Measurements from ENCODE around the gene FSTL4. TPM values are rescaled to one million over a fixed set of nuclear protein-coding genes. Genes with fewer than 3 reads are reported as not detected.

FSTL4 gene
- total and polyA plus RNA-seq, 2 of the 13 experiments (the other 11 are each of a cell fraction or from before 2014, with no cell fraction given) = 2.1 to 3.0 TPM

- Histone ChIP-seq H3K4me1 (ENCODE audit: insufficient read depth, low read length) (no peaks in the 10 kb centered on the region), H3K36me3 (replicated peaks in 1 of 2; ENCODE audit: control insufficient read depth in 1 of 2, insufficient read depth in 2 of 2, low read length in 2 of 2) (no peaks in the 10 kb centered on the region), H3K4me2 (ENCODE audit: low read depth, low read length) (no peak overlapping the region), H3K9me3 (ENCODE audit: low read length) (no peaks in the 10 kb centered on the region), H3K27me3 (ENCODE audit: control insufficient read depth in 1 of 2, insufficient read depth in 2 of 2, low read length in 2 of 2) (no peaks in the 10 kb centered on the region; a peak in 1 of 5 replicates), H4K20me1 (ENCODE audit: insufficient read depth, low read length) (no peaks in the 10 kb centered on the region), H3K27ac (ENCODE audit: extremely low read length, insufficient read depth, low read length) (no peak overlapping the region), H2AFZ (ENCODE audit: low read length) (no peak overlapping the region), H3K4me3 (replicated peaks in 1 of 3; ENCODE audit: insufficient read depth in 1 of 3, low read depth in 2 of 3, low read length in 3 of 3) (no peak overlapping the region), H3K79me2 (ENCODE audit: insufficient read depth, low read length) (no peaks in the 10 kb centered on the region), H3K9ac (ENCODE audit: insufficient read depth, low read depth, low read length) (no peak overlapping the region)
- no peak for DNase-seq (ENCODE audit: low spot score)
- CTCF ChIA-PET (ENCODE audit: low intra/inter-chr PET ratio, low total read pairs) = no interaction called here
- intact Hi-C loops (cut with micrococcal nuclease; ENCODE audit: unreplicated experiment) = no loop called here
- no peak for ATAC-seq
- WGBS (ENCODE audit: low lambda C conversion rate) = 3% methylated on average over 3 of the region's 3 CpGs
- in situ Hi-C loops (cut with HindIII; ENCODE audit: extremely low pct_ligation_motif_present, low pct_unique_long_range_greater_than_20kb) = no loop called here
- FAIRE-seq = no peak
- no peak for TF ChIP-seq SIX4 (CRISPR knock-in tag; IDR thresholded peaks at IDR 0.05)
- no peak for TF ChIP-seq LCORL (IDR thresholded peaks at IDR 0.05)
- no peak for TF ChIP-seq LCORL (CRISPR knock-in tag; IDR thresholded peaks at IDR 0.05)
- TF ChIP-seq RARG (CRISPR knock-in tag; IDR thresholded peaks at IDR 0.05; ENCODE audit: low read depth) = no peak
- no peak for TF ChIP-seq ZBTB3 (CRISPR knock-in tag; IDR thresholded peaks at IDR 0.05; ENCODE audit: borderline replicate concordance, low read depth)
- no peak for TF ChIP-seq PAWR (CRISPR knock-in tag; IDR thresholded peaks at IDR 0.05; ENCODE audit: borderline replicate concordance)
- no peak for TF ChIP-seq SRSF9 (IDR thresholded peaks at IDR 0.05; ENCODE audit: borderline replicate concordance, insufficient read depth, low read depth, low read length, poor library complexity, severe bottlenecking)
- no peak for TF ChIP-seq NFIC (IDR thresholded peaks at IDR 0.05; ENCODE audit: low read length)
- no TSS peak for BruUV-seq (replicated peaks)
- POLR2A ChIA-PET = no interaction called here
These were observed 68.0 kb downstream of the FSTL4 start for GRCh38 chr5:133544346-133544745.

- Histone ChIP-seq H3K9me3 (ENCODE audit: low read length) (no peaks in the 10 kb centered on the region), H3K79me2 (ENCODE audit: insufficient read depth, low read length) (no peaks in the 10 kb centered on the region), H3K27ac (ENCODE audit: extremely low read length, insufficient read depth, low read length) (no peak overlapping the region), H3K9ac (ENCODE audit: insufficient read depth, low read depth, low read length) (no peak overlapping the region), H3K36me3 (replicated peaks in 1 of 2; ENCODE audit: control insufficient read depth in 1 of 2, insufficient read depth in 2 of 2, low read length in 2 of 2) (no peaks in the 10 kb centered on the region), H3K4me1 (ENCODE audit: insufficient read depth, low read length) (no peaks in the 10 kb centered on the region), H3K27me3 (ENCODE audit: control insufficient read depth in 1 of 2, insufficient read depth in 2 of 2, low read length in 2 of 2) (no peaks in the 10 kb centered on the region), H3K4me3 (replicated peaks in 1 of 3; ENCODE audit: insufficient read depth in 1 of 3, low read depth in 2 of 3, low read length in 3 of 3) (no peak overlapping the region), H3K4me2 (ENCODE audit: low read depth, low read length) (no peak overlapping the region), H2AFZ (ENCODE audit: low read length) (no peak overlapping the region), H4K20me1 (ENCODE audit: insufficient read depth, low read length) (no peaks in the 10 kb centered on the region)
- ChIA-PET POLR2A (no interaction called here), CTCF (ENCODE audit: low intra/inter-chr PET ratio, low total read pairs) (no interaction called here)
- FAIRE-seq (no peak), ATAC-seq (no peak), DNase-seq (ENCODE audit: low spot score) (no peak)
- 4% methylated on average over 1 of the region's 1 CpG for WGBS (ENCODE audit: low lambda C conversion rate)
- BruUV-seq (replicated peaks) = no TSS peak
- intact Hi-C loops (cut with micrococcal nuclease; ENCODE audit: unreplicated experiment) = no loop called here
- in situ Hi-C loops (cut with HindIII; ENCODE audit: extremely low pct_ligation_motif_present, low pct_unique_long_range_greater_than_20kb) = no loop called here
- TF ChIP-seq SRSF4 (IDR thresholded peaks at IDR 0.05; ENCODE audit: low read depth, low read length, poor library complexity, severe bottlenecking) (no peak), RAD21 (CRISPR knock-in tag; IDR thresholded peaks at IDR 0.05) (no peak), KLF15 (CRISPR knock-in tag; IDR thresholded peaks at IDR 0.05; ENCODE audit: borderline replicate concordance) (no peak), TBX3 (IDR thresholded peaks at IDR 0.05; ENCODE audit: borderline replicate concordance) (no peak), TRIM22 (IDR thresholded peaks at IDR 0.05) (no peak), HNF4A (CRISPR knock-in tag; IDR thresholded peaks at IDR 0.05) (no peak), MED1 (CRISPR knock-in tag; IDR thresholded peaks at IDR 0.05) (no peak), HOXD1 (CRISPR knock-in tag; IDR thresholded peaks at IDR 0.05) (no peak), PHF20 (CRISPR knock-in tag; IDR thresholded peaks at IDR 0.05) (no peak), ETV5 (CRISPR knock-in tag; IDR thresholded peaks at IDR 0.05; ENCODE audit: borderline replicate concordance) (no peak), E2F2 (CRISPR knock-in tag; IDR thresholded peaks at IDR 0.05; ENCODE audit: borderline replicate concordance) (no peak), ZNF549 (CRISPR knock-in tag; IDR thresholded peaks at IDR 0.05) (no peak)
These were observed 72.5 kb downstream of the FSTL4 start for GRCh38 chr5:133539818-133540217.

All from HepG2 (cell line).